ENCODE data around the gene SPSB4. TPM values are rescaled to one million over a fixed set of nuclear protein-coding genes. Genes with fewer than 3 reads are reported as not detected.

Gene SPSB4
- total and polyA plus RNA-seq, 2 of the 8 experiments (the other 6 are each of a cell fraction or from before 2014, with no cell fraction given) = 15.1 to 17.2 TPM

DNA sequence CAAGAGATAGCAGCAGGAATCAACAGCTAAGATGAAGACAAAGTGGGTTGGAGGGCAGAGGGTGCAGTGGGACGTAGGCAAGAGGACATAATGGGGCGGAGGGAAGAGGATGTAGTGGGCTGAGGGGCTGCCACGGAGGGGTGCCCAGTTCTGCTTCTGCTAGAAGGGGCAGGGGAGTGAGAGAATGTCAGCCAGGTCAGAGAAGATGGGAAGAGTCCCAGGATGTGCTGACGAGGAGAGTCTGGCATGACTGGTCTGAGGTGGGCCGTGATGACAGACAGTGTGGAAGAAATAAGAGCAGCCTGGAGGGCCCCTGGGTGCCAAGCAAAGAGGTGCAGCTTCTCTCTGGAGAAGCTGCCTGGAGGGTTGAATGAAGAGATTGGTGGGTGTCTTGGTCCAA, 4.0 kb downstream of the SPSB4 start:
- H3K36me3 ChIP-seq (ENCODE audit: control insufficient read depth in 2 of 4, insufficient read depth in 4 of 4, low read length in 3 of 4) = no peaks in the 10 kb centered on the region
- no peak overlapping the region for H3K18ac ChIP-seq (ENCODE audit: extremely low read depth, low read length)
- POLR2A ChIA-PET (ENCODE audit: partially characterized antibody) = interaction anchor here (1.1 to 1.5 kb wide), 2 partner anchors 19 to 20 kb away, joined by 3 read pairs; no protein-coding TSS in a partner anchor
- no peaks in the 10 kb centered on the region; the same call in 1 of the 2 replicates for H3K79me1 ChIP-seq (ENCODE audit: low read depth, low read length)
- H3K4me2 ChIP-seq (ENCODE audit: insufficient read depth in 1 of 2, low read depth in 2 of 2, low read length in 2 of 2) = no peak overlapping the region
- 0 out of 4 replicates have a peak, but pooled peaks cover 0 to 2% of the 10 kb centered on the region in 2 experiments for H3K9me3 ChIP-seq (ENCODE audit: insufficient read depth in 2 of 2, low read depth in 1 of 2, low read length in 1 of 2)
- no peak overlapping the region for H3K9ac ChIP-seq (replicated peaks in 1 of 4; ENCODE audit: extremely low read depth in 1 of 4, low read depth in 3 of 4, low read length in 3 of 4)
- DNase-seq (ENCODE audit: low read depth in 1 of 2, low spot score in 2 of 2) (no peak), FAIRE-seq (no peak)
- no peak overlapping the region for H2BK5ac ChIP-seq (ENCODE audit: low read depth, low read length)
- H3K79me2 ChIP-seq (ENCODE audit: control insufficient read depth in 1 of 2, insufficient read depth in 2 of 2, low read length in 2 of 2) = peaks cover 0 to 31% of the 10 kb centered on the region in 2 experiments; a peak in 2 of 4 replicates
- CTCF ChIA-PET (ENCODE audit: partially characterized antibody) = interaction anchor here (1.6 to 2.2 kb wide), 2 partner anchors 28 to 60 kb away, joined by 5 to 13 read pairs; no protein-coding TSS in a partner anchor
- no peak overlapping the region for H3K56ac ChIP-seq (replicated peaks; ENCODE audit: insufficient read length, low read depth, low read length)
- H2BK20ac ChIP-seq (ENCODE audit: low read length) = no peak overlapping the region
- H4K91ac ChIP-seq (replicated peaks; ENCODE audit: insufficient read length, low read length) = no peak overlapping the region
- H3K23me2 ChIP-seq (ENCODE audit: low read depth, low read length) = peaks cover 14% of the 10 kb centered on the region
- no peak overlapping the region for H2AK5ac ChIP-seq (ENCODE audit: low read depth, low read length)
- peaks cover 0 to 12% (median 5%) of the 10 kb centered on the region in 4 experiments; a peak in 6 of 7 replicates for H3K4me1 ChIP-seq (replicated peaks in 1 of 4; ENCODE audit: control insufficient read depth in 3 of 4, insufficient read depth in 4 of 4, low read length in 3 of 4)
- H2BK15ac ChIP-seq (ENCODE audit: low read length) = no peak overlapping the region
- peaks cover 0 to 7% of the 10 kb centered on the region in 2 experiments for H4K20me1 ChIP-seq (replicated peaks in 1 of 2; ENCODE audit: control insufficient read depth in 1 of 2, insufficient read depth in 2 of 2, low read length in 2 of 2)
- H3K27me3 ChIP-seq (replicated peaks in 1 of 4; ENCODE audit: control insufficient read depth in 3 of 4, extremely low read depth in 1 of 4, insufficient read depth in 3 of 4, low read length in 3 of 4) = peaks cover 0 to 16% (median 8%) of the 10 kb centered on the region in 4 experiments; a peak in 5 of 7 replicates
- no peak overlapping the region for H3K14ac ChIP-seq (ENCODE audit: insufficient read length)
- 83% methylated on average over 5 of the region's 5 CpGs; no CpG with 5 or more reads in 1 of the 2 experiments for WGBS, 2 experiments (ENCODE audit: extremely low coverage in 1 of 2, insufficient coverage in 1 of 2, insufficient read length in 1 of 2, insufficient replicate concordance in 2 of 2, low coverage in 1 of 2, low lambda C conversion rate in 2 of 2, missing lambda C conversion rate in 1 of 2)
- no peak overlapping the region for H3K23ac ChIP-seq (ENCODE audit: insufficient read length)
- H4K8ac ChIP-seq (ENCODE audit: extremely low read depth, insufficient read depth, low read length) = no peak overlapping the region
- no peak overlapping the region for H2BK12ac ChIP-seq (ENCODE audit: low read depth, low read length)
- no peak overlapping the region for H4K5ac ChIP-seq (ENCODE audit: insufficient read length, low read depth, low read length)
- no peak overlapping the region for H3K27ac ChIP-seq (ENCODE audit: low read depth, low read length)
- no peak overlapping the region for H3K4ac ChIP-seq (replicated peaks; ENCODE audit: insufficient read length, low read depth, low read length)
- H2BK120ac ChIP-seq (replicated peaks; ENCODE audit: low read depth, low read length) = no peak overlapping the region
- H3K4me3 ChIP-seq (ENCODE audit: extremely low read depth in 1 of 4, insufficient read depth in 2 of 4, low read depth in 3 of 4, low read length in 4 of 4) = no peak overlapping the region
- no peak overlapping the region for H2AFZ ChIP-seq (ENCODE audit: low read length)
- TF ChIP-seq BCL11A (IDR thresholded peaks at IDR 0.05; ENCODE audit: low read depth in 2 of 2, low read length in 2 of 2) (no peak), CREB1 (IDR thresholded peaks at IDR 0.05) (no peak), HDAC6 (IDR thresholded peaks at IDR 0.05; ENCODE audit: low read depth, low read length) (no peak), TAF1 (IDR thresholded peaks at IDR 0.05; ENCODE audit: low read depth, low read length) (no peak), ASH2L (IDR thresholded peaks at IDR 0.05; ENCODE audit: low read length) (no peak), YY1 (IDR thresholded peaks at IDR 0.05; ENCODE audit: low read depth, low read length) (no peak), MAFK (IDR thresholded peaks at IDR 0.05; ENCODE audit: low read depth, low read length) (no peak), SUZ12 (IDR thresholded peaks at IDR 0.05; ENCODE audit: low read length) (no peak), CBX8 (IDR thresholded peaks at IDR 0.05; ENCODE audit: borderline replicate concordance, low read depth, low read length) (no peak), JUN (IDR thresholded peaks at IDR 0.05; ENCODE audit: low read depth, low read length) (no peak), TCF12 (IDR thresholded peaks at IDR 0.05; ENCODE audit: low read depth, low read length) (no peak), CEBPB (IDR thresholded peaks at IDR 0.05; ENCODE audit: low read depth, low read length) (no peak), CHD1 (IDR thresholded peaks at IDR 0.05; ENCODE audit: low read depth, low read length) (no peak)
- TF ChIP-seq, protein P1, sequence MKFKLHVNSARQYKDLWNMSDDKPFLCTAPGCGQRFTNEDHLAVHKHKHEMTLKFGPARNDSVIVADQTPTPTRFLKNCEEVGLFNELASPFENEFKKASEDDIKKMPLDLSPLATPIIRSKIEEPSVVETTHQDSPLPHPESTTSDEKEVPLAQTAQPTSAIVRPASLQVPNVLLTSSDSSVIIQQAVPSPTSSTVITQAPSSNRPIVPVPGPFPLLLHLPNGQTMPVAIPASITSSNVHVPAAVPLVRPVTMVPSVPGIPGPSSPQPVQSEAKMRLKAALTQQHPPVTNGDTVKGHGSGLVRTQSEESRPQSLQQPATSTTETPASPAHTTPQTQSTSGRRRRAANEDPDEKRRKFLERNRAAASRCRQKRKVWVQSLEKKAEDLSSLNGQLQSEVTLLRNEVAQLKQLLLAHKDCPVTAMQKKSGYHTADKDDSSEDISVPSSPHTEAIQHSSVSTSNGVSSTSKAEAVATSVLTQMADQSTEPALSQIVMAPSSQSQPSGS (IDR thresholded peaks at IDR 0.05; ENCODE audit: low read length) = no peak

Measured in H1 (cell line).